HepG2 (cell line): ENCODE measurements around the gene MFSD2A. TPM values are rescaled to one million over a fixed set of nuclear protein-coding genes. Genes with fewer than 3 reads are reported as not detected.

Source experiments
- ATAC-seq: fragments of 200-7000 bp; cut with Tn5 transposase; 3 replicates; pipeline ENCODE4 v1.9.1; 2020; ENCODE audit warnings: mild to moderate bottlenecking, moderate library complexity
- BruUV-seq: library from RNA; stranded (reverse); fragments of 400-500 nt; replicated peaks from 2 replicates; lab custom pipeline; 2021; lab: Mats Ljungman, UMichigan
- CTCF ChIA-PET: fragments of 300-600 bp; formaldehyde crosslinking; extraction: SDS; loops from one replicate; lab custom pipeline; 2021; ENCODE audit warnings: low total read pairs, inconsistent platforms, low intra/inter-chr PET ratio; lab: Yijun Ruan, JAX
- POLR2A ChIA-PET: fragments of 350-600 bp; sonication (Branson Sonifier 250); formaldehyde crosslinking; loops from one replicate; lab custom pipeline; 2020; ENCODE audit warnings: antibody characterized with exemption, inconsistent platforms; lab: Yijun Ruan, JAX
- DNase-seq: peaks from one replicate; pipeline ENCODE4 v3.0.0-alpha.2; 2015; ENCODE audit warnings: low spot score
- FAIRE-seq: peaks from 3 replicates; lab custom pipeline; 2011; peaks lifted over from hg19 to GRCh38; lab: Jason Lieb, UNC
- H2AFZ ChIP-seq: one replicate; pipeline ENCODE4 v1.6.1; 2011; ENCODE audit warnings: low read length, inconsistent platforms
- H3K27ac ChIP-seq: fragments of 300-600 bp; 3 replicates; pipeline ENCODE4 v1.8.0; 2011; ENCODE audit warnings: mixed run types, mild to moderate bottlenecking, mixed read lengths, low read length, inconsistent platforms; ENCODE audit not compliant: insufficient read depth; ENCODE audit errors: extremely low read length
- H3K27me3 ChIP-seq, 2 experiments: fragments of 200-600 bp in 1 of 2; 2 replicates in 1 of 2; 3 replicates in 1 of 2; pipeline versions ENCODE4 v1.6.0 to v1.8.0; 2011; ENCODE audit warnings: low read length in 2 of 2, mild to moderate bottlenecking in 2 of 2, moderate library complexity in 2 of 2, inconsistent platforms in 1 of 2; ENCODE audit not compliant: insufficient read depth in 2 of 2, control insufficient read depth in 1 of 2
- H3K36me3 ChIP-seq, 2 experiments: fragments of 200-600 bp in 1 of 2; replicated peaks in 1 of 2; 2 replicates in 1 of 2; 3 replicates in 1 of 2; pipeline versions ENCODE4 v1.5.1 to v1.8.0; 2011; ENCODE audit warnings: low read length in 2 of 2, inconsistent platforms in 1 of 2; ENCODE audit not compliant: insufficient read depth in 2 of 2, control insufficient read depth in 1 of 2
- H3K4me1 ChIP-seq: 2 replicates; pipeline ENCODE4 v1.5.1; 2012; ENCODE audit warnings: low read length, inconsistent platforms; ENCODE audit not compliant: insufficient read depth
- H3K4me2 ChIP-seq: 2 replicates; pipeline ENCODE4 v1.6.0; 2011; ENCODE audit warnings: low read depth, low read length, inconsistent platforms
- H3K4me3 ChIP-seq, 3 experiments: fragments of 200-600 bp in 1 of 3; sonication (generic), shearing (Covaris generic) in 1 of 3; replicated peaks in 1 of 3; 2 replicates each; pipeline ENCODE4 v1.5.1; 2011 to 2016; ENCODE audit warnings: low read length in 3 of 3, inconsistent platforms in 2 of 3, low read depth in 2 of 3, mild to moderate bottlenecking in 2 of 3, control low read depth in 1 of 3, mixed read lengths in 1 of 3; ENCODE audit not compliant: insufficient read depth in 1 of 3
- H3K79me2 ChIP-seq: one replicate; pipeline ENCODE4 v1.6.1; 2011; ENCODE audit warnings: low read length, inconsistent platforms; ENCODE audit not compliant: insufficient read depth
- H3K9ac ChIP-seq: 2 replicates; pipeline ENCODE4 v1.6.0; 2011; ENCODE audit warnings: mild to moderate bottlenecking, low read depth, low read length, inconsistent platforms; ENCODE audit not compliant: insufficient read depth
- H3K9me3 ChIP-seq: 2 replicates; pipeline ENCODE4 v1.5.1; 2012; ENCODE audit warnings: mild to moderate bottlenecking, low read length
- H4K20me1 ChIP-seq: 2 replicates; pipeline ENCODE4 v1.6.0; 2011; ENCODE audit warnings: inconsistent platforms, mild to moderate bottlenecking, low read length, moderate library complexity; ENCODE audit not compliant: insufficient read depth
- ATF4 ChIP-seq, 2 experiments: fragments of 450-650 bp in 1 of 2; sonication (generic) in 1 of 2; formaldehyde crosslinking; IDR thresholded peaks; 2 replicates each; pipeline versions ENCODE4 v1.5.0 to v1.8.0; 2020 to 2022; ENCODE audit warnings: mild to moderate bottlenecking in 1 of 2, missing genetic modification reagents in 1 of 2
- ATF7 ChIP-seq, 2 experiments: fragments of 450-650 bp in 1 of 2; sonication (generic) in 1 of 2; formaldehyde crosslinking in 1 of 2; IDR thresholded peaks; 2 replicates each; pipeline versions ENCODE4 v1.4.0 to v1.6.1; 2016 to 2020; ENCODE audit warnings: antibody characterized with exemption in 1 of 2, mild to moderate bottlenecking in 1 of 2, missing genetic modification reagents in 1 of 2
- ATF7-NPFF ChIP-seq: sonication (generic); formaldehyde crosslinking; IDR thresholded peaks from 2 replicates; pipeline ENCODE4 v1.8.1; 2023; ENCODE audit warnings: mild to moderate bottlenecking, low read depth, missing genetic modification reagents, moderate library complexity
- ATM ChIP-seq: fragments of 450-650 bp; IDR thresholded peaks from 2 replicates; pipeline ENCODE4 v1.7.1; 2017; ENCODE audit warnings: mild to moderate bottlenecking, borderline replicate concordance
- FOXM1 ChIP-seq: sonication (generic); formaldehyde crosslinking; IDR thresholded peaks from 2 replicates; pipeline ENCODE4 v1.5.0; 2020; ENCODE audit warnings: missing genetic modification reagents
- GABPB1 ChIP-seq: IDR thresholded peaks from 2 replicates; pipeline ENCODE4 v1.6.1; 2016; ENCODE audit warnings: mild to moderate bottlenecking, missing genetic modification reagents, moderate library complexity, missing compliant biosample characterization
- KMT2A ChIP-seq: sonication (generic); formaldehyde crosslinking; IDR thresholded peaks from 2 replicates; pipeline ENCODE4 v1.4.0; 2020; ENCODE audit warnings: missing genetic modification reagents
- MEF2D ChIP-seq: sonication (generic); formaldehyde crosslinking; IDR thresholded peaks from 2 replicates; pipeline ENCODE4 v1.5.1; 2020; ENCODE audit warnings: mild to moderate bottlenecking, missing genetic modification reagents
- NCOA5 ChIP-seq: sonication (generic); formaldehyde crosslinking; IDR thresholded peaks from 2 replicates; pipeline ENCODE4 v1.4.0; 2020; ENCODE audit warnings: missing genetic modification reagents
- NFE2L2 ChIP-seq: fragments of 150-350 bp; IDR thresholded peaks from 2 replicates; pipeline ENCODE4 v1.6.1; 2014; ENCODE audit warnings: low read length
- PHB2 ChIP-seq: fragments of 450-650 bp; IDR thresholded peaks from 2 replicates; pipeline ENCODE4 v1.6.1; 2018; ENCODE audit not compliant: partially characterized antibody
- RFXANK ChIP-seq: IDR thresholded peaks from 2 replicates; pipeline ENCODE4 v1.6.1; 2016
- RFXAP ChIP-seq: sonication (generic); formaldehyde crosslinking; IDR thresholded peaks from 2 replicates; pipeline ENCODE4 v1.4.0; 2020; ENCODE audit warnings: missing genetic modification reagents, borderline replicate concordance
- RXRB ChIP-seq: IDR thresholded peaks from 2 replicates; pipeline ENCODE4 v1.6.1; 2016; ENCODE audit warnings: borderline replicate concordance, missing genetic modification reagents, missing compliant biosample characterization
- ZBTB21 ChIP-seq: sonication (generic); formaldehyde crosslinking; IDR thresholded peaks from 2 replicates; pipeline ENCODE4 v1.4.0; 2020; ENCODE audit warnings: missing genetic modification reagents
- ZNF672 ChIP-seq: sonication (generic); formaldehyde crosslinking; IDR thresholded peaks from 2 replicates; pipeline ENCODE4 v1.8.1; 2022; ENCODE audit warnings: missing genetic modification reagents
- WGBS: methylation state at CpG from one replicate; pipeline ENCODE4 v1.1.6; 2017; ENCODE audit warnings: low lambda C conversion rate; 5-methylcytosine and 5-hydroxymethylcytosine counted together
- in situ Hi-C: cut with HindIII; loops from 2 replicates; pipeline ENCODE4 v1.10.0; 2017; ENCODE audit warnings: low pct_unique_long_range_greater_than_20kb; ENCODE audit not compliant: extremely low pct_ligation_motif_present
- intact Hi-C: fragments of 100-400 bp; cut with micrococcal nuclease; formaldehyde crosslinking; loops from one replicate; pipeline ENCODE4 v1.10.0; 2022; ENCODE audit not compliant: unreplicated experiment
- polyA plus RNA-seq, 8 experiments: library from polyadenylated mRNA; depleted of rRNA in 3 of 8; stranded (reverse) in 7 of 8; unstranded in 1 of 8; fragments of >200 nt; fragmentation: Illumina TruSeq in 4 of 8; extraction: Trizol in 4 of 8; gene quantifications; 2 replicates each; pipeline versions ENCODE4 v1.2.1 to v1.2.3, GENCODE V29; 2011 to 2016; ENCODE audit warnings: low read depth in 4 of 8, missing spikeins in 1 of 8, mixed read lengths in 1 of 8; ENCODE audit not compliant: insufficient read depth in 1 of 8
- total RNA-seq, 5 experiments: library from RNA; depleted of rRNA; stranded (reverse); fragments of >200 nt; fragmentation: Illumina TruSeq; extraction: Trizol; gene quantifications; 2 replicates each; pipeline ENCODE4 v1.2.3, GENCODE V29; 2016; ENCODE audit warnings: low read depth in 1 of 5
- TF ChIP-seq, protein P1 (sequence below): sonication (generic); formaldehyde crosslinking; IDR thresholded peaks from 2 replicates; pipeline ENCODE4 v1.5.1; 2020; ENCODE audit warnings: missing genetic modification reagents, mild to moderate bottlenecking, borderline replicate concordance

The MFSD2A gene
- total and polyA plus RNA-seq, 2 of the 13 experiments (the other 11 are each of a cell fraction or from before 2014, with no cell fraction given): 0.08 TPM; not detected in 1

GRCh38 chr1:39908534-39908933, 46.4 kb upstream of the MFSD2A start:
- ChIA-PET CTCF (no interaction called here), POLR2A (no interaction called here)
- Histone ChIP-seq H3K27ac (no peak overlapping the region), H3K4me3 (no peak overlapping the region), H3K9ac (no peak overlapping the region), H4K20me1 (no peaks in the 10 kb centered on the region), H3K4me1 (no peaks in the 10 kb centered on the region), H2AFZ (no peak overlapping the region), H3K4me2 (no peak overlapping the region), H3K79me2 (no peaks in the 10 kb centered on the region), H3K36me3 (no peaks in the 10 kb centered on the region), H3K9me3 (peaks cover 6% of the 10 kb centered on the region), H3K27me3 (peaks cover 0 to 5% of the 10 kb centered on the region in 2 experiments; a peak in 3 of 5 replicates)
- BruUV-seq: no TSS peak
- in situ Hi-C loops (no loop called here), intact Hi-C loops (no loop called here)
- DNase-seq (no peak), ATAC-seq (no peak), FAIRE-seq (no peak)
- TF ChIP-seq, protein P1, sequence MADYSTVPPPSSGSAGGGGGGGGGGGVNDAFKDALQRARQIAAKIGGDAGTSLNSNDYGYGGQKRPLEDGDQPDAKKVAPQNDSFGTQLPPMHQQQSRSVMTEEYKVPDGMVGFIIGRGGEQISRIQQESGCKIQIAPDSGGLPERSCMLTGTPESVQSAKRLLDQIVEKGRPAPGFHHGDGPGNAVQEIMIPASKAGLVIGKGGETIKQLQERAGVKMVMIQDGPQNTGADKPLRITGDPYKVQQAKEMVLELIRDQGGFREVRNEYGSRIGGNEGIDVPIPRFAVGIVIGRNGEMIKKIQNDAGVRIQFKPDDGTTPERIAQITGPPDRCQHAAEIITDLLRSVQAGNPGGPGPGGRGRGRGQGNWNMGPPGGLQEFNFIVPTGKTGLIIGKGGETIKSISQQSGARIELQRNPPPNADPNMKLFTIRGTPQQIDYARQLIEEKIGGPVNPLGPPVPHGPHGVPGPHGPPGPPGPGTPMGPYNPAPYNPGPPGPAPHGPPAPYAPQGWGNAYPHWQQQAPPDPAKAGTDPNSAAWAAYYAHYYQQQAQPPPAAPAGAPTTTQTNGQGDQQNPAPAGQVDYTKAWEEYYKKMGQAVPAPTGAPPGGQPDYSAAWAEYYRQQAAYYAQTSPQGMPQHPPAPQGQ (CRISPR knock-in tag): no peak
- no peak for TF ChIP-seq RFXANK
- TF ChIP-seq GABPB1: no peak
- TF ChIP-seq ATF4 (CRISPR knock-in tag; IDR thresholded peaks at IDR 0.05): no peak
- 31% methylated on average over 2 of the region's 2 CpGs for WGBS

- no peak overlapping the region for H3K4me3 ChIP-seq
- H3K79me2 ChIP-seq: no peaks in the 10 kb centered on the region
- H3K9ac ChIP-seq: no peak overlapping the region
- in situ Hi-C loops: no loop called here
- WGBS: 66% methylated on average over 3 of the region's 3 CpGs
- DNase-seq: no peak
- no peak for FAIRE-seq
- ChIA-PET CTCF (no interaction called here), POLR2A (no interaction called here)
- H3K4me2 ChIP-seq: no peak overlapping the region
- intact Hi-C loops: loop anchor here (10.0 kb wide), 1 partner anchor 125 kb away; no protein-coding TSS in a partner anchor
- H3K36me3 ChIP-seq: no peaks in the 10 kb centered on the region
- H3K27ac ChIP-seq: no peak overlapping the region
- no peaks in the 10 kb centered on the region for H4K20me1 ChIP-seq
- peaks cover 6% of the 10 kb centered on the region for H3K9me3 ChIP-seq
- no peak for ATAC-seq
- BruUV-seq: no TSS peak
- H3K27me3 ChIP-seq: no peaks in the 10 kb centered on the region; a peak in 1 of 5 replicates
- no peak overlapping the region for H2AFZ ChIP-seq
- H3K4me1 ChIP-seq: peaks cover 4% of the 10 kb centered on the region
- TF ChIP-seq ATF7 (IDR thresholded peaks at IDR 0.05) (no peak), ATF7 (CRISPR knock-in tag; IDR thresholded peaks at IDR 0.05) (no peak), RFXAP (CRISPR knock-in tag) (no peak), PHB2 (no peak), ATM (no peak), ATF7-NPFF (CRISPR knock-in tag) (no peak), KMT2A (CRISPR knock-in tag) (no peak), MEF2D (CRISPR knock-in tag) (no peak), NFE2L2 (no peak), ZNF672 (CRISPR knock-in tag) (no peak), ZBTB21 (CRISPR knock-in tag) (no peak), FOXM1 (CRISPR knock-in tag) (no peak), RXRB (CRISPR knock-in tag) (no peak), NCOA5 (no peak)
These were observed 44.7 kb upstream of the MFSD2A start for GRCh38 chr1:39910263-39910662.
